Trophoblast cell (in vitro differentiated cells and primary cell): ENCODE results near the gene DPP8.

Source experiments
- DNase-seq, 2 donors: peaks; one replicate each; pipeline ENCODE4 v3.0.0-alpha.2; 2016
- H2AFZ ChIP-seq: 2 replicates; pipeline ENCODE4 v1.6.1; 2013; ENCODE audit warnings: low read length, moderate library complexity, mild to moderate bottlenecking; ENCODE audit not compliant: insufficient read depth, poor library complexity
- H2AK5ac ChIP-seq: 2 replicates; pipeline ENCODE4 v1.6.1; 2013; ENCODE audit warnings: mild to moderate bottlenecking, low read length
- H2BK120ac ChIP-seq: 2 replicates; pipeline ENCODE4 v1.6.1; 2013; ENCODE audit warnings: low read length, mild to moderate bottlenecking, moderate library complexity; ENCODE audit not compliant: insufficient read depth, poor library complexity
- H2BK12ac ChIP-seq: 2 replicates; pipeline ENCODE4 v1.6.1; 2013; ENCODE audit warnings: mild to moderate bottlenecking, low read length, moderate library complexity
- H2BK5ac ChIP-seq: 2 replicates; pipeline ENCODE4 v1.6.1; 2013; ENCODE audit warnings: low read length, low read depth, moderate library complexity, mild to moderate bottlenecking; ENCODE audit not compliant: poor library complexity
- H3K14ac ChIP-seq: 2 replicates; pipeline ENCODE4 v1.6.1; 2013; ENCODE audit warnings: mild to moderate bottlenecking, low read length
- H3K18ac ChIP-seq: 2 replicates; pipeline ENCODE4 v1.6.1; 2013; ENCODE audit warnings: mild to moderate bottlenecking, low read length
- H3K23ac ChIP-seq: 2 replicates; pipeline ENCODE4 v1.6.1; 2013; ENCODE audit warnings: low read length
- H3K27ac ChIP-seq: 2 replicates; pipeline ENCODE4 v1.5.1; 2013; ENCODE audit warnings: low read depth, mild to moderate bottlenecking, inconsistent platforms, low read length, moderate library complexity
- H3K27me3 ChIP-seq: 2 replicates; pipeline ENCODE4 v1.6.1; 2013; ENCODE audit warnings: inconsistent platforms, mild to moderate bottlenecking, low read length, moderate library complexity; ENCODE audit not compliant: insufficient read depth
- H3K36me3 ChIP-seq, 2 experiments: 1 replicate in 1 of 2; 2 replicates in 1 of 2; pipeline ENCODE4 v1.6.1; 2013; ENCODE audit warnings: low read length in 2 of 2, mild to moderate bottlenecking in 2 of 2, moderate library complexity in 1 of 2; ENCODE audit not compliant: insufficient read depth in 2 of 2, control insufficient read depth in 1 of 2
- H3K4ac ChIP-seq: 2 replicates; pipeline ENCODE4 v1.6.1; 2013; ENCODE audit warnings: low read depth, mild to moderate bottlenecking, low read length, moderate library complexity
- H3K4me1 ChIP-seq, 2 experiments: 1 replicate in 1 of 2; 2 replicates in 1 of 2; pipeline ENCODE4 v1.6.1; 2013; ENCODE audit warnings: low read length in 2 of 2, mild to moderate bottlenecking in 2 of 2, moderate library complexity in 1 of 2; ENCODE audit not compliant: insufficient read depth in 2 of 2, control insufficient read depth in 1 of 2
- H3K4me2 ChIP-seq: 2 replicates; pipeline ENCODE4 v1.6.1; 2013; ENCODE audit warnings: inconsistent platforms, mild to moderate bottlenecking, low read length, moderate library complexity
- H3K4me3 ChIP-seq: 2 replicates; pipeline ENCODE4 v1.5.1; 2013; ENCODE audit warnings: mild to moderate bottlenecking, low read depth, low read length, inconsistent platforms
- H3K79me1 ChIP-seq: one replicate; pipeline ENCODE4 v1.6.1; 2013; ENCODE audit warnings: low read length
- H3K79me2 ChIP-seq: 2 replicates; pipeline ENCODE4 v1.6.1; 2013; ENCODE audit warnings: low read length, mild to moderate bottlenecking; ENCODE audit not compliant: control insufficient read depth, insufficient read depth, poor library complexity
- H3K9ac ChIP-seq: 2 replicates; pipeline ENCODE4 v1.6.1; 2013; ENCODE audit warnings: mild to moderate bottlenecking, low read length
- H3K9me3 ChIP-seq: 2 replicates; pipeline ENCODE4 v1.6.1; 2013; ENCODE audit warnings: low read depth, mild to moderate bottlenecking, control low read depth, inconsistent platforms, low read length; ENCODE audit not compliant: insufficient read depth
- H4K12ac ChIP-seq: 2 replicates; pipeline ENCODE4 v1.6.1; 2013; ENCODE audit warnings: low read depth, mild to moderate bottlenecking, low read length, moderate library complexity
- H4K8ac ChIP-seq: 2 replicates; pipeline ENCODE4 v1.6.1; 2013; ENCODE audit warnings: low read depth, mild to moderate bottlenecking, low read length, moderate library complexity
- H4K91ac ChIP-seq: one replicate; pipeline ENCODE4 v1.6.1; 2013; ENCODE audit warnings: low read depth, mild to moderate bottlenecking, low read length, moderate library complexity
- WGBS: extraction: QIAGEN DNeasy Blood & Tissue Kit; methylation state at CpG from one replicate; pipeline ENCODE4 v1.1.7; 2013; ENCODE audit warnings: missing lambda C conversion rate; ENCODE audit not compliant: insufficient read length, insufficient coverage; ENCODE audit errors: extremely low coverage; 5-methylcytosine and 5-hydroxymethylcytosine counted together

DPP8 gene

GRCh38 chr15:65418596-65418995 lies 98.9 kb downstream of the DPP8 start:
- Histone ChIP-seq H3K4me2 (no peak overlapping the region), H4K91ac (no peak overlapping the region), H2AFZ (no peak overlapping the region), H4K12ac (no peak overlapping the region), H3K27ac (no peak overlapping the region), H3K18ac (no peak overlapping the region), H3K79me1 (peaks cover 4% of the 10 kb centered on the region), H3K9me3 (no peaks in the 10 kb centered on the region), H3K79me2 (no peaks in the 10 kb centered on the region), H2AK5ac (no peak overlapping the region), H2BK5ac (no peak overlapping the region), H4K8ac (no peak overlapping the region), H3K4ac (no peak overlapping the region), H3K36me3 (no peaks in the 10 kb centered on the region), H3K23ac (no peak overlapping the region), H3K9ac (no peak overlapping the region), H3K4me1 (peaks cover 20 to 27% of the 10 kb centered on the region in 2 experiments), H2BK12ac (no peak overlapping the region), H3K14ac (no peak overlapping the region), H3K27me3 (peaks cover 14% of the 10 kb centered on the region), H2BK120ac (no peak overlapping the region), H3K4me3 (no peak overlapping the region)
- DNase-seq, result no peak
- no CpG with 5 or more reads among the region's 2 CpGs for WGBS

DNA sequence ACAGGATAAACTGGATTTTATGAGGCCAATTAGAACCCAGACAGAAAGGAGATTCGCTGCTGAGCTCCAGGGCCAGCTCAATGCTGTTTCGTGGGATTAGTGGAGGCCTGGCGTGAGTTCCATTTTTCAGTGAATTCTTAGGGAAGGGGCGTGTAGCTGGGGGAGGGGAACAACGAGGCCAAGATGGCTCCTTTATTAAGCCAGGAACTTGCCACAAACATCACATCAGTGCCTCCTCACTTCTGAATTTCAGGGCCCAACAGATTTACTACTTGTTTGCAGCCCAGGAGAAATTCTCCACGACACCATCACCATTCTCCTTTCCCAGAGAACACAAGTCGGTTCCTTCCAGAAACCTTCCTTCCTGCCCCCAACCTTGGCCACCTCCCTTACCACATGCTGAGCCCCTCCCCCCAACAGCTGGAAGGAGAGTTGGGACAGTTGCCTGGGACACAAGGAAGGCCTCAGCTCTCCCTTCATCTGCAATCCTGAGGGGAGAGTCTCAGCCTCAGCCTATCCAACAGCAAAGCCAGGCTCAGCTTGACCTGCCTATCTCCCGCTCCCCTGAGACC lies 100.6 kb downstream of the DPP8 start:
- no peaks in the 10 kb centered on the region for H3K9me3 ChIP-seq
- no peak overlapping the region for H4K12ac ChIP-seq
- no peak for DNase-seq

GRCh38 chr15:65414841-65415621 lies 102.5 kb downstream of the DPP8 start:
- Histone ChIP-seq H3K36me3 (no peaks in the 10 kb centered on the region), H4K8ac (no peak overlapping the region), H2BK120ac (no peak overlapping the region), H3K9ac (no peak overlapping the region), H3K27ac (no peak overlapping the region), H3K27me3 (no peaks in the 10 kb centered on the region), H2AK5ac (no peak overlapping the region), H3K4me1 (peaks cover 3 to 6% of the 10 kb centered on the region in 2 experiments), H3K9me3 (no peaks in the 10 kb centered on the region), H2AFZ (no peak overlapping the region), H3K4me3 (no peak overlapping the region), H3K79me2 (no peaks in the 10 kb centered on the region), H3K23ac (no peak overlapping the region), H3K18ac (no peak overlapping the region), H2BK12ac (no peak overlapping the region), H4K91ac (no peak overlapping the region), H3K4ac (no peak overlapping the region), H3K79me1 (no peaks in the 10 kb centered on the region), H3K4me2 (peak overlapping the region; percentile 16), H4K12ac (peak overlapping the region; percentile 19), H2BK5ac (no peak overlapping the region), H3K14ac (no peak overlapping the region)
- no CpG with 5 or more reads among the region's 14 CpGs for WGBS
- no peak for DNase-seq

More for the DNA sequence above, 100.6 kb downstream of the DPP8 start:
- Histone ChIP-seq H2BK120ac (no peak overlapping the region), H3K4me2 (no peak overlapping the region), H4K8ac (no peak overlapping the region), H2AK5ac (no peak overlapping the region), H3K36me3 (no peaks in the 10 kb centered on the region), H3K27me3 (peaks cover 2% of the 10 kb centered on the region), H3K4me3 (no peak overlapping the region), H3K4ac (no peak overlapping the region), H3K18ac (no peak overlapping the region), H3K9ac (no peak overlapping the region), H2AFZ (no peak overlapping the region), H3K14ac (no peak overlapping the region), H3K23ac (no peak overlapping the region), H4K91ac (no peak overlapping the region), H3K27ac (no peak overlapping the region), H3K79me1 (peaks cover 4% of the 10 kb centered on the region), H2BK5ac (no peak overlapping the region), H3K79me2 (no peaks in the 10 kb centered on the region), H2BK12ac (no peak overlapping the region), H3K4me1 (peaks cover 15 to 20% of the 10 kb centered on the region in 2 experiments)
- no CpG with 5 or more reads among the region's 8 CpGs for WGBS

- H2AK5ac ChIP-seq, result no peak overlapping the region
- no peak overlapping the region for H3K4me2 ChIP-seq
Measured at GRCh38 chr15:65413760-65414144, 103.7 kb downstream of the DPP8 start.

More at GRCh38 chr15:65413760-65414144, 103.7 kb downstream of the DPP8 start:
- Histone ChIP-seq H3K27ac (no peak overlapping the region), H2BK120ac (no peak overlapping the region), H4K8ac (no peak overlapping the region), H2BK5ac (no peak overlapping the region), H3K9ac (no peak overlapping the region), H3K18ac (no peak overlapping the region), H4K12ac (no peak overlapping the region), H3K14ac (no peak overlapping the region), H2BK12ac (no peak overlapping the region), H3K4me3 (no peak overlapping the region), H3K79me1 (no peaks in the 10 kb centered on the region), H4K91ac (no peak overlapping the region), H3K4ac (no peak overlapping the region), H3K23ac (no peak overlapping the region), H3K36me3 (no peaks in the 10 kb centered on the region), H2AFZ (no peak overlapping the region), H3K4me1 (peaks cover 3 to 6% of the 10 kb centered on the region in 2 experiments), H3K79me2 (no peaks in the 10 kb centered on the region), H3K27me3 (no peaks in the 10 kb centered on the region), H3K9me3 (no peaks in the 10 kb centered on the region)
- DNase-seq, result no peak
- no CpG with 5 or more reads among the region's 6 CpGs for WGBS
